Measurements from ENCODE around the gene FAR2. TPM values are rescaled to one million over a fixed set of nuclear protein-coding genes. Genes with fewer than 3 reads are reported as not detected.

The FAR2 gene
- total RNA-seq, 2 donors from 2014 or later = 6.2 TPM

- intact Hi-C loops (cut with DNase I) = no loop called here
- DNase-seq (no peak), ATAC-seq (no peak)
Observed at GRCh38 chr12:29301114-29301513, 152.0 kb downstream of the FAR2 start.

GRCh38 chr12:29304388-29304787, 155.3 kb downstream of the FAR2 start:
- DNase-seq (no peak), ATAC-seq (no peak)
- intact Hi-C loops (cut with DNase I) = no loop called here

GRCh38 chr12:29306266-29306665, 157.2 kb downstream of the FAR2 start:
- ATAC-seq = no peak

GRCh38 chr12:29306682-29307081, 157.6 kb downstream of the FAR2 start:
- DNase-seq (no peak), ATAC-seq (no peak)
- intact Hi-C loops (cut with DNase I) = no loop called here

More at GRCh38 chr12:29306266-29306665, 157.2 kb downstream of the FAR2 start:
- DNase-seq = no peak
- intact Hi-C loops (cut with DNase I) = no loop called here

GRCh38 chr12:29309320-29309902, 160.3 kb downstream of the FAR2 start:
- intact Hi-C loops (cut with DNase I) = no loop called here
- ATAC-seq (no peak), DNase-seq (no peak)

- DNase-seq (no peak), ATAC-seq (no peak)
- intact Hi-C loops (cut with DNase I) = loop anchor here in 1 of 2 donors (10.0 kb wide), 1 partner anchor 236 kb away; no protein-coding TSS in a partner anchor
Observed at GRCh38 chr12:29310899-29311298, 161.8 kb downstream of the FAR2 start.

- DNase-seq (no peak), ATAC-seq (peak in 1 of 2 donors; percentile 30)
- intact Hi-C loops (cut with DNase I) = loop anchor here (2.0 to 10.0 kb wide), 2 partner anchors 240 to 242 kb away; no protein-coding TSS in a partner anchor
Observed at GRCh38 chr12:29314416-29314815, 165.3 kb downstream of the FAR2 start.

- ATAC-seq = peak; percentile 53 to 69
- peak; percentile 49 for DNase-seq
- intact Hi-C loops (cut with DNase I) = loop anchor here in 1 of 2 donors (10.0 kb wide), 1 partner anchor 242 kb away; no protein-coding TSS in a partner anchor
Observed at GRCh38 chr12:29316752-29317151, 167.7 kb downstream of the FAR2 start.

- peak; percentile 58 for DNase-seq
- ATAC-seq = peak; percentile 93 to 95
- intact Hi-C loops (cut with DNase I) = loop anchor here in 1 of 2 donors (10.0 kb wide), 1 partner anchor 243 kb away; no protein-coding TSS in a partner anchor
Observed at GRCh38 chr12:29317556-29318363, 168.7 kb downstream of the FAR2 start.

GRCh38 chr12:29320295-29321085, 171.4 kb downstream of the FAR2 start:
- intact Hi-C loops (cut with DNase I) = no loop called here
- ATAC-seq (peak in 1 of 2 donors; percentile 53), DNase-seq (no peak)

GRCh38 chr12:29322157-29322556, 173.1 kb downstream of the FAR2 start:
- intact Hi-C loops (cut with DNase I) = no loop called here
- DNase-seq (no peak), ATAC-seq (no peak)

- intact Hi-C loops (cut with DNase I) = no loop called here
- ATAC-seq = no peak
Observed at GRCh38 chr12:29329411-29329810, 180.3 kb downstream of the FAR2 start.

GRCh38 chr12:29333178-29333577, 184.1 kb downstream of the FAR2 start:
- intact Hi-C loops (cut with DNase I) = no loop called here
- ATAC-seq = no peak

More at GRCh38 chr12:29329411-29329810, 180.3 kb downstream of the FAR2 start:
- no peak for DNase-seq

GRCh38 chr12:29334937-29335336, 185.9 kb downstream of the FAR2 start:
- DNase-seq (no peak), ATAC-seq (no peak)
- intact Hi-C loops (cut with DNase I) = no loop called here

More at GRCh38 chr12:29333178-29333577, 184.1 kb downstream of the FAR2 start:
- no peak for DNase-seq

GRCh38 chr12:29337325-29337724, 188.2 kb downstream of the FAR2 start:
- intact Hi-C loops (cut with DNase I) = no loop called here
- DNase-seq (no peak), ATAC-seq (no peak)

GRCh38 chr12:29343022-29343799, 194.1 kb downstream of the FAR2 start:
- DNase-seq = no peak
- ATAC-seq = peak; percentile 44 to 61
- intact Hi-C loops (cut with DNase I) = no loop called here

GRCh38 chr12:29346769-29347421, 197.8 kb downstream of the FAR2 start:
- DNase-seq = no peak
- ATAC-seq = no peak
- intact Hi-C loops (cut with DNase I) = no loop called here

GRCh38 chr12:29350080-29350479, 201.0 kb downstream of the FAR2 start:
- DNase-seq (no peak), ATAC-seq (no peak)
- intact Hi-C loops (cut with DNase I) = no loop called here

Measured in left cardiac atrium (tissue), 4 donors.